Endodermal cell (in vitro differentiated cells): Measurements from ENCODE around the gene PLXNC1. TPM values are rescaled to one million over a fixed set of nuclear protein-coding genes. Genes with fewer than 3 reads are reported as not detected.

Experiments used
- DNase-seq: peaks from one replicate; pipeline ENCODE4 v3.0.0-alpha.2; 2017
- H3K27ac ChIP-seq: 2 replicates; pipeline ENCODE4 v1.5.1; 2013; ENCODE audit warnings: mild to moderate bottlenecking, low read depth, low read length, moderate library complexity
- H3K27me3 ChIP-seq: 2 replicates; pipeline ENCODE4 v1.6.1; 2013; ENCODE audit warnings: mild to moderate bottlenecking, low read length, moderate library complexity; ENCODE audit not compliant: insufficient read depth, control insufficient read depth, poor library complexity, severe bottlenecking
- H3K36me3 ChIP-seq: 2 replicates; pipeline ENCODE4 v1.7.0; 2013; ENCODE audit warnings: mild to moderate bottlenecking, low read length, moderate library complexity; ENCODE audit not compliant: control insufficient read depth, insufficient read depth
- H3K4me1 ChIP-seq: one replicate; pipeline ENCODE4 v1.7.0; 2013; ENCODE audit warnings: low read length; ENCODE audit not compliant: control insufficient read depth, insufficient read depth
- H3K4me3 ChIP-seq: 2 replicates; pipeline ENCODE4 v1.5.1; 2013; ENCODE audit warnings: mild to moderate bottlenecking, low read length, moderate library complexity
- H3K9ac ChIP-seq: 2 replicates; pipeline ENCODE4 v1.6.1; 2013; ENCODE audit warnings: mild to moderate bottlenecking, low read length, moderate library complexity; ENCODE audit not compliant: poor library complexity, severe bottlenecking; ENCODE audit errors: extremely low read depth
- H3K9me3 ChIP-seq: 2 replicates; pipeline ENCODE4 v1.6.1; 2013; ENCODE audit warnings: mild to moderate bottlenecking, low read length, moderate library complexity; ENCODE audit not compliant: control insufficient read depth
- H3K27ac Mint-ChIP-seq: 2 replicates; pipeline ENCODE4 v1.8.0; 2020; ENCODE audit warnings: mixed read lengths
- H3K27me3 Mint-ChIP-seq: 2 replicates; pipeline ENCODE4 v1.8.0; 2021; ENCODE audit warnings: mild to moderate bottlenecking, mixed read lengths; ENCODE audit not compliant: insufficient read depth
- H3K36me3 Mint-ChIP-seq: 2 replicates; pipeline ENCODE4 v1.8.0; 2020; ENCODE audit warnings: low read depth, mixed read lengths
- H3K4me1 Mint-ChIP-seq: 2 replicates; pipeline ENCODE4 v1.8.0; 2020; ENCODE audit warnings: mixed read lengths
- H3K4me3 Mint-ChIP-seq: 2 replicates; pipeline ENCODE4 v1.8.0; 2020; ENCODE audit warnings: mild to moderate bottlenecking, moderate library complexity, mixed read lengths
- H3K9me3 Mint-ChIP-seq: 2 replicates; pipeline ENCODE4 v1.8.0; 2020; ENCODE audit warnings: mild to moderate bottlenecking, mixed read lengths
- CTCF ChIP-seq: fragments of 200-600 bp; sonication (generic); conservative IDR thresholded peaks from 2 replicates; pipeline ENCODE4 v1.5.0; 2021; ENCODE audit warnings: antibody characterized with exemption, mild to moderate bottlenecking
- WGBS, 2 experiments: methylation state at CpG; one replicate each; pipeline versions ENCODE4 v1.1.5 to v1.1.7; 2013; ENCODE audit warnings: missing lambda C conversion rate in 2 of 2, mixed read lengths in 1 of 2; ENCODE audit not compliant: insufficient coverage in 1 of 2, insufficient read length in 1 of 2; 5-methylcytosine and 5-hydroxymethylcytosine counted together
- total RNA-seq, 2 donors: library from RNA; stranded (reverse); fragmentation: NEBNext Ultra II Directional in 1 of 2; extraction: Animal tissue kit (Norgen Biotek cat#: 25700) in 1 of 2; gene quantifications; 2 replicates in 1 of 2; 3 replicates in 1 of 2; pipeline ENCODE4 v1.2.1, GENCODE V29; 2021

The PLXNC1 gene
- total RNA-seq, 2 donors from 2014 or later = 1.6 to 1.9 TPM

DNA sequence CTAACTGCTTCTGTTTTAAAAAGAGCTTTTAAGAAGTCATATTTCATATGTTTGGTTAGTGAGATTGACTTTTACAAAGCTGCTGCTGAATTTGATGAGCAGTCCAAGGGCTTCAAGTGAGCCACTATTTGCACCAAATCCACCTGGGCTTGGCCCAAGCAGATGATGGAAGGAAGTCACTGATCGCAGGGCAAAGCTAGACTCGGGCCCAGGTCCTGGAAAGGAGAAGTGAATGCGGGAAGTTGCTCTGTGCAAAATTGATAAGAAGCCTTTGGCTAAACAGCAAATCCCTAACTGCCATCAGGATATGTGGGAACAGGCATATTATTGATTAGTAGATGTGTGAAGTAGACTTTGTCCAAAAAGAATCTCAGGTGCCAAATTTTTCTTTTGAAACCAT, 30.5 kb downstream of the PLXNC1 start:
- Mint-ChIP-seq H3K4me1 (peaks cover 14% of the 10 kb centered on the region), H3K27me3 (peaks cover 39% of the 10 kb centered on the region), H3K9me3 (peaks cover 13% of the 10 kb centered on the region), H3K36me3 (no peaks in the 10 kb centered on the region), H3K4me3 (no peak overlapping the region), H3K27ac (no peak overlapping the region)
- peaks cover 7% of the 10 kb centered on the region for H3K4me1 ChIP-seq
- DNase-seq = no peak
- H3K4me3 ChIP-seq = peak overlapping the region; percentile 10
- no peak overlapping the region for H3K27ac ChIP-seq
- no peaks in the 10 kb centered on the region for H3K27me3 ChIP-seq
- no peak overlapping the region for H3K9ac ChIP-seq
- no peaks in the 10 kb centered on the region for H3K36me3 ChIP-seq
- WGBS, 2 experiments = 99 to 100% methylated on average over 3 of the region's 3 CpGs
- H3K9me3 ChIP-seq = peaks cover 18% of the 10 kb centered on the region
- TF ChIP-seq CTCF = no peak

DNA sequence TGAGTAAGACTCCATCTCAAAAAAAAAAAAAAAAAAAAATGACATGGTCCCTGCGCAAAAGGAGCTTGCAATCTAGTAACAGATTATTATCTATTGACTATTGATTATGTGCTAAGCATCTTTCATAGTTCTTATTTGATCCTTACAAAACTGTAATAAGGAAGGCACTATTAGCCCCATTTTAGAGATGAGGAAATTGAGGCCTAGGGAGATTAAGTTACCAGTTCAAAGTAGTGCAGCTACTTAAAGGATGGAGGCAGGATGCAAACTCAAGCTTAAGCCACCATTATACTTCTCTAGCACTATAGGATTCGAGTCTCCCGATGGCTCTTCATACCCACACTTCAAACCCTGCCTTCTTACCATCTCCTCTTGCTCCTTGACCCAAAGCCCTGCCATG, 31.3 kb downstream of the PLXNC1 start:
- Histone ChIP-seq H3K27ac (no peak overlapping the region), H3K4me3 (no peak overlapping the region), H3K36me3 (no peaks in the 10 kb centered on the region), H3K9me3 (peaks cover 18% of the 10 kb centered on the region), H3K9ac (no peak overlapping the region), H3K4me1 (peaks cover 9% of the 10 kb centered on the region), H3K27me3 (no peaks in the 10 kb centered on the region)
- Mint-ChIP-seq H3K27ac (no peak overlapping the region), H3K27me3 (peaks cover 31% of the 10 kb centered on the region), H3K4me1 (peaks cover 16% of the 10 kb centered on the region), H3K9me3 (peaks cover 13% of the 10 kb centered on the region), H3K4me3 (no peak overlapping the region), H3K36me3 (no peaks in the 10 kb centered on the region)
- no peak for TF ChIP-seq CTCF
- no peak for DNase-seq
- 79 to 83% methylated on average over 2 of the region's 3 CpGs for WGBS, 2 experiments

DNA sequence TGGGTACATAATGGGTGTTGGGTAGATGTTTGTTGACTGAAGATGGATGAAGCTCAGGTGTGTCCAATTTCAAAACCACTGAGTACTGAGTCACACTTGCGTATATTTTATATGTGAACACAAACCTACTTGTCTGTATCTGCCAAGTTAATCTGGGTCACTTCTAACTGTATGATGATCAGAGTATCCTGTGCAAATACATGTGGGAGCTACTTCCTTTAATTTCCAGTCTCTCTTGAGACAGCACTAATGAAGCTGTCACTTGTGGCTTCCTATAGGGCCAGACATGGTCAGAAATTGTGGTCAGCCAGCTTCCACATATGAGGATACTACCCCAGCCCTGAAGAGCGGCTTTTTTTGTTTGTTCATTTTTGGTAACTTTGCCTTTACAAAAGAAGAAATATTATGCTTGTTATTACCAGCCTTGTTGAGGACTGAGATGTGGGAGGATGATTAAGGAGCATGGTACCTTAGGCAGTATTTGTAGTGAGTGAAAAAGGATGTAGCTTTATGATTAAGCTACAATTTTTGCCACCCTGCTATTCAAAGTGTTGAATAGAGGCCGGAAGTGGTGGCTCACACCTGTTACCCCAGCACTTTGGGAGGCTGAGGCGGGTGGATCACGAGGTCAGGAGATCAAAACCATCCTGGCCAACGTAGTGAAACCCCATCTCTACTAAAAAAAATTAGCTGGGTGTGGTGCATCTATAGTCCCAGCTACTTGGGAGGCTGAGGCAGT, 32.4 kb downstream of the PLXNC1 start:
- Mint-ChIP-seq H3K9me3 (peaks cover 13% of the 10 kb centered on the region), H3K27me3 (peaks cover 21% of the 10 kb centered on the region), H3K36me3 (no peaks in the 10 kb centered on the region), H3K4me1 (peaks cover 24% of the 10 kb centered on the region), H3K27ac (no peak overlapping the region), H3K4me3 (no peak overlapping the region)
- no peak overlapping the region for H3K4me3 ChIP-seq
- H3K9ac ChIP-seq = no peak overlapping the region
- 95 to 100% methylated on average over 5 to 6 of the region's 6 CpGs for WGBS, 2 experiments
- no peak for DNase-seq
- H3K27ac ChIP-seq = no peak overlapping the region
- no peak for TF ChIP-seq CTCF
- H3K36me3 ChIP-seq = no peaks in the 10 kb centered on the region
- no peaks in the 10 kb centered on the region for H3K27me3 ChIP-seq
- H3K9me3 ChIP-seq = peaks cover 18% of the 10 kb centered on the region
- H3K4me1 ChIP-seq = peaks cover 12% of the 10 kb centered on the region
